Activated CD4-positive, alpha-beta memory T cell treated with anti-CD3 and anti-CD28 coated beads for 36 hours (primary cell): ENCODE measurements around the gene PTPN3. TPM values are rescaled to one million over a fixed set of nuclear protein-coding genes. Genes with fewer than 3 reads are reported as not detected.
"Not testable (repeated sequence)": the region's sequence is repeated elsewhere in the genome, so short reads cannot be mapped to it uniquely, and the experiment has no call there.

Experiments used
- CTCF ChIA-PET: fragments of 350-600 bp; sonication (Branson Sonifier 250); formaldehyde crosslinking; loops from one replicate; lab custom pipeline; 2021; ENCODE audit warnings: antibody characterized with exemption, inconsistent platforms; lab: Charles Lee
- POLR2A ChIA-PET: fragments of 350-600 bp; sonication (Branson Sonifier 250); formaldehyde crosslinking; loops from one replicate; lab custom pipeline; 2021; ENCODE audit warnings: antibody characterized with exemption; lab: Charles Lee
- DNase-seq: peaks from one replicate; pipeline ENCODE4 v3.0.0-alpha.2; 2020
- H3K27ac Mint-ChIP-seq: one replicate; pipeline ENCODE4 v1.8.0; 2021; ENCODE audit warnings: mixed read lengths
- H3K27me3 Mint-ChIP-seq: one replicate; pipeline ENCODE4 v1.8.0; 2021; ENCODE audit warnings: mixed read lengths
- H3K36me3 Mint-ChIP-seq: one replicate; pipeline ENCODE4 v1.8.0; 2021; ENCODE audit warnings: mixed read lengths
- H3K4me1 Mint-ChIP-seq: one replicate; pipeline ENCODE4 v1.8.0; 2021; ENCODE audit warnings: low read depth, mixed read lengths
- H3K4me3 Mint-ChIP-seq: one replicate; pipeline ENCODE4 v1.8.0; 2021; ENCODE audit warnings: mild to moderate bottlenecking, mixed read lengths
- H3K9me3 Mint-ChIP-seq: one replicate; pipeline ENCODE4 v1.8.0; 2021; ENCODE audit warnings: mixed read lengths
- intact Hi-C: fragments of 100-400 bp; cut with micrococcal nuclease; formaldehyde crosslinking; loops from one replicate; pipeline ENCODE4 v1.15.1; 2023
- total RNA-seq, 2 experiments: library from RNA; stranded (reverse); gene quantifications; one replicate each; pipeline ENCODE4 v1.2.3, GENCODE V29; 2021

Gene PTPN3
- under 1 TPM; 0.52 to 0.56 TPM for total RNA-seq

- no peak for DNase-seq
- Mint-ChIP-seq H3K36me3 (no peaks in the 10 kb centered on the region), H3K4me1 (peaks cover 5% of the 10 kb centered on the region), H3K4me3 (no peak within 1 kb of the TSS), H3K27ac (no peak within 1 kb of the TSS), H3K9me3 (no peaks in the 10 kb centered on the region), H3K27me3 (peaks cover 52% of the 10 kb centered on the region)
- intact Hi-C loops = no loop called here
- POLR2A ChIA-PET = no interaction called here
- CTCF ChIA-PET = no interaction called here
These were observed at the start of gene PTPN3 for GRCh38 chr9:109498195-109499092. Gene PTPN3, minus strand, starts transcription at chr9:109498307. Its CDS starts 34,873 bp downstream, at chr9:109463434.

- peaks cover 13% of the 10 kb centered on the region for H3K9me3 Mint-ChIP-seq
- DNase-seq, H3K36me3 Mint-ChIP-seq, POLR2A ChIA-PET, H3K27me3 Mint-ChIP-seq, intact Hi-C loops, H3K4me3 Mint-ChIP-seq, H3K4me1 Mint-ChIP-seq, H3K27ac Mint-ChIP-seq, CTCF ChIA-PET: not testable (repeated sequence)
These were observed 46.8 kb upstream of the PTPN3 start for GRCh38 chr9:109544954-109545353.

GRCh38 chr9:109542922-109543321 is 44.8 kb upstream of the PTPN3 start:
- no peak for DNase-seq
- H3K36me3 Mint-ChIP-seq = peaks cover 1% of the 10 kb centered on the region
- H3K9me3 Mint-ChIP-seq = peaks cover 12% of the 10 kb centered on the region
- intact Hi-C loops = no loop called here
- ChIA-PET POLR2A (no interaction called here), CTCF (no interaction called here)
- no peaks in the 10 kb centered on the region for H3K4me1 Mint-ChIP-seq
- H3K4me3 Mint-ChIP-seq = no peak overlapping the region
- H3K27ac Mint-ChIP-seq = no peak overlapping the region
- H3K27me3 Mint-ChIP-seq = no peaks in the 10 kb centered on the region

GRCh38 chr9:109538346-109538745 is 40.2 kb upstream of the PTPN3 start:
- H3K9me3 Mint-ChIP-seq = no peaks in the 10 kb centered on the region
- intact Hi-C loops = no loop called here

GRCh38 chr9:109537288-109537687 is 39.2 kb upstream of the PTPN3 start:
- CTCF ChIA-PET = no interaction called here
- Mint-ChIP-seq H3K4me1 (no peaks in the 10 kb centered on the region), H3K9me3 (no peaks in the 10 kb centered on the region), H3K36me3 (no peaks in the 10 kb centered on the region), H3K27ac (no peak overlapping the region), H3K4me3 (no peak overlapping the region), H3K27me3 (peaks cover 4% of the 10 kb centered on the region)
- intact Hi-C loops = no loop called here
- DNase-seq = no peak
- POLR2A ChIA-PET = no interaction called here

More at GRCh38 chr9:109538346-109538745, 40.2 kb upstream of the PTPN3 start:
- H3K4me1 Mint-ChIP-seq = no peaks in the 10 kb centered on the region
- ChIA-PET POLR2A (no interaction called here), CTCF (no interaction called here)
- H3K27me3 Mint-ChIP-seq = peaks cover 4% of the 10 kb centered on the region
- no peak overlapping the region for H3K4me3 Mint-ChIP-seq
- DNase-seq = no peak
- no peak overlapping the region for H3K27ac Mint-ChIP-seq
- no peaks in the 10 kb centered on the region for H3K36me3 Mint-ChIP-seq

GRCh38 chr9:109536859-109537258 is 38.8 kb upstream of the PTPN3 start:
- intact Hi-C loops = no loop called here
- no peaks in the 10 kb centered on the region for H3K9me3 Mint-ChIP-seq
- no peaks in the 10 kb centered on the region for H3K4me1 Mint-ChIP-seq
- H3K36me3 Mint-ChIP-seq = no peaks in the 10 kb centered on the region
- H3K27ac Mint-ChIP-seq = no peak overlapping the region
- ChIA-PET POLR2A (interaction anchor here (0.5 kb wide), 1 partner anchor 1862 kb away, joined by 5 read pairs; no protein-coding TSS in a partner anchor), CTCF (no interaction called here)
- DNase-seq = no peak
- H3K27me3 Mint-ChIP-seq = peaks cover 4% of the 10 kb centered on the region
- no peak overlapping the region for H3K4me3 Mint-ChIP-seq

- Mint-ChIP-seq H3K9me3 (no peaks in the 10 kb centered on the region), H3K27ac (no peak overlapping the region), H3K36me3 (no peaks in the 10 kb centered on the region), H3K4me3 (no peak overlapping the region), H3K4me1 (no peaks in the 10 kb centered on the region), H3K27me3 (peaks cover 4% of the 10 kb centered on the region)
- ChIA-PET POLR2A (no interaction called here), CTCF (no interaction called here)
- intact Hi-C loops = no loop called here
- DNase-seq = no peak
These were observed 37.3 kb upstream of the PTPN3 start for GRCh38 chr9:109535365-109535764.

- Mint-ChIP-seq H3K27me3 (peaks cover 4% of the 10 kb centered on the region), H3K27ac (no peak overlapping the region), H3K36me3 (no peaks in the 10 kb centered on the region), H3K4me1 (no peaks in the 10 kb centered on the region), H3K9me3 (no peaks in the 10 kb centered on the region), H3K4me3 (no peak overlapping the region)
- CTCF ChIA-PET = no interaction called here
- intact Hi-C loops = no loop called here
- DNase-seq = no peak
- POLR2A ChIA-PET = no interaction called here
These were observed 36.0 kb upstream of the PTPN3 start for GRCh38 chr9:109534151-109534550.

- H3K27me3 Mint-ChIP-seq, H3K36me3 Mint-ChIP-seq, POLR2A ChIA-PET, DNase-seq, intact Hi-C loops, CTCF ChIA-PET, H3K4me1 Mint-ChIP-seq, H3K4me3 Mint-ChIP-seq, H3K27ac Mint-ChIP-seq, H3K9me3 Mint-ChIP-seq: not testable (repeated sequence)
These were observed 34.5 kb upstream of the PTPN3 start for GRCh38 chr9:109532652-109533051.

GRCh38 chr9:109522106-109522505 is 24.0 kb upstream of the PTPN3 start:
- DNase-seq = no peak
- no peaks in the 10 kb centered on the region for H3K36me3 Mint-ChIP-seq
- H3K4me3 Mint-ChIP-seq = no peak overlapping the region
- ChIA-PET POLR2A (no interaction called here), CTCF (interaction anchor here (0.5 kb wide), 1 partner anchor 270 kb away, joined by 3 read pairs; no protein-coding TSS in a partner anchor)
- H3K4me1 Mint-ChIP-seq = no peaks in the 10 kb centered on the region
- H3K27ac Mint-ChIP-seq = no peak overlapping the region
- intact Hi-C loops = no loop called here
- no peaks in the 10 kb centered on the region for H3K9me3 Mint-ChIP-seq
- no peaks in the 10 kb centered on the region for H3K27me3 Mint-ChIP-seq

- peak; percentile 55 for DNase-seq
- ChIA-PET POLR2A (no interaction called here), CTCF (interaction anchor here (0.7 to 1.1 kb wide), 2 partner anchors 11 to 80 kb away, joined by 3 read pairs; no protein-coding TSS in a partner anchor)
- no peaks in the 10 kb centered on the region for H3K27me3 Mint-ChIP-seq
- no peaks in the 10 kb centered on the region for H3K9me3 Mint-ChIP-seq
- H3K27ac Mint-ChIP-seq = no peak overlapping the region
- H3K36me3 Mint-ChIP-seq = no peaks in the 10 kb centered on the region
- no peaks in the 10 kb centered on the region for H3K4me1 Mint-ChIP-seq
- intact Hi-C loops = loop anchor here (1.0 to 2.0 kb wide), 2 partner anchors 52 to 80 kb away; no protein-coding TSS in a partner anchor
- no peak overlapping the region for H3K4me3 Mint-ChIP-seq
These were observed 22.5 kb upstream of the PTPN3 start for GRCh38 chr9:109520475-109521132.

GRCh38 chr9:109519366-109519765 is 21.3 kb upstream of the PTPN3 start:
- CTCF ChIA-PET = no interaction called here

More at GRCh38 chr9:109519366-109519765, 21.3 kb upstream of the PTPN3 start:
- H3K9me3 Mint-ChIP-seq = no peaks in the 10 kb centered on the region
- intact Hi-C loops = no loop called here
- no peaks in the 10 kb centered on the region for H3K27me3 Mint-ChIP-seq
- no peak overlapping the region for H3K4me3 Mint-ChIP-seq
- POLR2A ChIA-PET = no interaction called here
- no peak overlapping the region for H3K27ac Mint-ChIP-seq
- DNase-seq = no peak
- no peaks in the 10 kb centered on the region for H3K4me1 Mint-ChIP-seq
- no peaks in the 10 kb centered on the region for H3K36me3 Mint-ChIP-seq
